DND-41 (cell line): Measurements from ENCODE around the gene WDR70.

Source experiments
- EZH2 ChIP-seq: IDR thresholded peaks from 3 replicates; pipeline ENCODE4 v1.6.1; 2012; ENCODE audit warnings: borderline replicate concordance, low read depth, mild to moderate bottlenecking, moderate library complexity, low read length, inconsistent platforms; ENCODE audit not compliant: severe bottlenecking
- TF ChIP-seq, protein P1 (sequence below): IDR thresholded peaks from 2 replicates; pipeline ENCODE4 v1.5.1; 2012; ENCODE audit warnings: borderline replicate concordance, low read length, moderate library complexity, mild to moderate bottlenecking; ENCODE audit not compliant: poor library complexity, severe bottlenecking; ENCODE audit errors: extremely low read depth

DNA sequence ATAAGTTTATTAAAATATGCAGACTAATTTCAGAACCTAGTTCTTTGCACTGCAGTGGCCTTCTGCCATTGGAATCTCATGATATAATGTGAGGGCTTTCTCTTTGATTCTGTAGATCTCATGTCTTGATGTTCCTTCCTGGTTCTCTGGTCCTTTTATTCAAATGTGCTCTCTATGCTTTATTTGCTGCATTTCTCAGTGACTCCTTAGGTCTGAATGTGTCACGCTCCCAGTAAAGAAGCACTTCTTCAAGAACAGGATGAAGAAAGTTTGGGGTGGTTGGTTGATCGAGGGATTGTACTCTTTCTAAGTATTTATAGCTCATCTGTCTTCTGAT is 338.1 kb downstream of the WDR70 start:
- TF ChIP-seq, protein P1, sequence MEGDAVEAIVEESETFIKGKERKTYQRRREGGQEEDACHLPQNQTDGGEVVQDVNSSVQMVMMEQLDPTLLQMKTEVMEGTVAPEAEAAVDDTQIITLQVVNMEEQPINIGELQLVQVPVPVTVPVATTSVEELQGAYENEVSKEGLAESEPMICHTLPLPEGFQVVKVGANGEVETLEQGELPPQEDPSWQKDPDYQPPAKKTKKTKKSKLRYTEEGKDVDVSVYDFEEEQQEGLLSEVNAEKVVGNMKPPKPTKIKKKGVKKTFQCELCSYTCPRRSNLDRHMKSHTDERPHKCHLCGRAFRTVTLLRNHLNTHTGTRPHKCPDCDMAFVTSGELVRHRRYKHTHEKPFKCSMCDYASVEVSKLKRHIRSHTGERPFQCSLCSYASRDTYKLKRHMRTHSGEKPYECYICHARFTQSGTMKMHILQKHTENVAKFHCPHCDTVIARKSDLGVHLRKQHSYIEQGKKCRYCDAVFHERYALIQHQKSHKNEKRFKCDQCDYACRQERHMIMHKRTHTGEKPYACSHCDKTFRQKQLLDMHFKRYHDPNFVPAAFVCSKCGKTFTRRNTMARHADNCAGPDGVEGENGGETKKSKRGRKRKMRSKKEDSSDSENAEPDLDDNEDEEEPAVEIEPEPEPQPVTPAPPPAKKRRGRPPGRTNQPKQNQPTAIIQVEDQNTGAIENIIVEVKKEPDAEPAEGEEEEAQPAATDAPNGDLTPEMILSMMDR = no peak
- no peak for TF ChIP-seq EZH2
